Measurements from ENCODE around the gene KRTAP4-5.
"Not testable (repeated sequence)": the region's sequence is repeated elsewhere in the genome, so short reads cannot be mapped to it uniquely, and the experiment has no call there.

Gene KRTAP4-5

DNA sequence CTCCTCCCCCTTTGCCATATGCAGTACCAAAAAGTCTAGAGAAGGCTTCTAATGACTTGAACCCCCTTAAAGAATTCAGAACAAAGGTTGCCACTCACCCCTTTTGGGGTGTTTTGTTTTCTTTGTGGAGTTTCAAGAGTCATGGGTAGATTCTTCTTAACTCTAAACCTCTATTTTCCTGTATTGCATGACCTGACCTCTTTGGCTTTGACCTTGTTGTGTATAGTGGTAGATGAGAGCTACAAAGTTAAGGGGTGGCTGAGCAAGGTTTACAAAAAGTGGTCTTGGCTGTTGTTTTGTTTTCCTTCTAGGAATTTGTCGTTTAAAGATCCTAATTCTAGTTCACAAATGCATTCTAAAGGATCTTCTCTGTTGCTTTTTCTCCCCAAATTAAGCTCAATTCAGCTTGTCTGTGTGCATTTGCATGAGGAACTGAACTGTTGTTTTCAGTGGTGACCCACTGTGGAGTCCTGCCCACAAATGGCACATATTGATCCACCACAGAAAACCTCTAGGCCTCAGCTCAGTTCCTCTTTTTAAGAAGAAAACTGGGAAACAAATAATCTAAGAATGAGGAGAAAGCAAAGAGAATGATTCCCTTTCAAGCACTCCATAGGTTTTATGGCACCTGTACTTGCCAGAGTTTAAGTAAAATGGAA, 40.8 kb downstream of the KRTAP4-5 start:
- DNase-seq (ENCODE audit: low read depth in 2 of 2), result not testable (repeated sequence)

- no peak for DNase-seq (ENCODE audit: low read depth in 2 of 2)
Measured at GRCh38 chr17:41107941-41108450, 41.6 kb downstream of the KRTAP4-5 start.

DNA sequence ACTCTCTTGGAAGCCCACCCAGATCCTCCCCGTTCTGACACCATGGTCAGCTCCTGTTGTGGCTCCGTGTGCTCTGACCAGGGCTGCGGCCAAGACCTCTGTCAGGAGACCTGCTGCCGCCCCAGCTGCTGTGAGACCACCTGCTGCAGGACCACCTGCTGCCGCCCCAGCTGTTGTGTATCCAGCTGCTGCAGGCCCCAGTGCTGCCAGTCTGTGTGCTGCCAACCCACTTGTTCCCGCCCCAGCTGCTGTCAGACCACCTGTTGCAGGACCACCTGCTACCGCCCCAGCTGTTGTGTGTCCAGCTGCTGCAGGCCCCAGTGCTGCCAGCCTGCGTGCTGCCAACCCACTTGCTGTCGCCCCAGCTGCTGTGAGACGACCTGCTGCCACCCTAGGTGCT, 44.3 kb downstream of the KRTAP4-5 start, which contains the start of gene KRTAP4-9:
Gene KRTAP4-9 (plus strand): TSS at position 43 of the 400 bp plus-strand sequence. CDS start 0 bp downstream, at position 43.
- not testable (repeated sequence) for DNase-seq (ENCODE audit: low read depth in 2 of 2)

DNA sequence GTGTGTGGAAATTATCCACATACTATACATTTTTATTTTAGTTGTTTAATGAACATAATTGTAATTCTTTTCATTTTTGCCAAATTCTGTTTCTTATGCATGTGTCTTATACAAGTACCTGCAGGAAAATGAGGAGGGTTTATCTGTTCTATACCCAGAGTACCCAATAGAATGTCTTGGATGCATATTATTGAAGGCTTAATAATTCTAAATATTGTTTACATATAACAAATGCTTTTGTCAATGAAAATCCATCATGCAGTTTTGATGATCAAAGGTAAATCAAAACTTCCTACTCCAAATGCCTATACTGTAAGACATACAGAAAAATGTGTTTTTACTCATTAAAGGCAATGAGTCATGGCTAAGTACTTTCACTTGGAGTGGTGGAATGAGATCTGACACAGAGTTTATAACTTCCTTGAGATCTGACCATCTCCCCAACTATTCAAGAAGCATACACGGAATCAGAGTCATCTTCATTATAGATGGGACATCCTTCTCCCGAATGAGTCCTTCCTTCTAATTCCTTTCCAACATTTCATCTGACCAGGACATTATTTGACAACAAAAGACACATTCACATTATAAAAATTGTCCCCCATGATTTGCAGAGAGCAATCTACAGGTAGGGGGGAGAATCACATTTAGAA, 45.1 kb downstream of the KRTAP4-5 start:
- not testable (repeated sequence) for DNase-seq (ENCODE audit: low read depth in 2 of 2)

DNA sequence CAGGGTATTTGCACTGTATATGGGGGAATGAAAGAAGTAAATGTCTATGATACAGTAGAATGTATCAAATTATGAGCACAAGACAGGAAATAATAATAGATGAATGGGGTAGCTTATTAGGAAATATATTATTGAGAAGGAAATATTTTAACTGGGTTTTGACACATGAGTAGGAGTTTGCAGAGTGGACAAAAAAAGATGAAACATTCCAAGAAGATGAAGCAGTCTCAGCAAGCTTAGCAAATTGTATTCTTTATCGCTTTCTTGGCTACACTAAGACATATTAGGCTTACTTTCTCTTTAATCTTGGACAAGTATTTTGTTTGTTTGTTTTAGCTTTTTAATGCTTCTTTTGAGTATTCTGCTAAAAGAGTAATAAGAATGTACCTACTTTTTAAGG, 45.7 kb downstream of the KRTAP4-5 start:
- no peak for DNase-seq (ENCODE audit: low read depth in 2 of 2)

DNA sequence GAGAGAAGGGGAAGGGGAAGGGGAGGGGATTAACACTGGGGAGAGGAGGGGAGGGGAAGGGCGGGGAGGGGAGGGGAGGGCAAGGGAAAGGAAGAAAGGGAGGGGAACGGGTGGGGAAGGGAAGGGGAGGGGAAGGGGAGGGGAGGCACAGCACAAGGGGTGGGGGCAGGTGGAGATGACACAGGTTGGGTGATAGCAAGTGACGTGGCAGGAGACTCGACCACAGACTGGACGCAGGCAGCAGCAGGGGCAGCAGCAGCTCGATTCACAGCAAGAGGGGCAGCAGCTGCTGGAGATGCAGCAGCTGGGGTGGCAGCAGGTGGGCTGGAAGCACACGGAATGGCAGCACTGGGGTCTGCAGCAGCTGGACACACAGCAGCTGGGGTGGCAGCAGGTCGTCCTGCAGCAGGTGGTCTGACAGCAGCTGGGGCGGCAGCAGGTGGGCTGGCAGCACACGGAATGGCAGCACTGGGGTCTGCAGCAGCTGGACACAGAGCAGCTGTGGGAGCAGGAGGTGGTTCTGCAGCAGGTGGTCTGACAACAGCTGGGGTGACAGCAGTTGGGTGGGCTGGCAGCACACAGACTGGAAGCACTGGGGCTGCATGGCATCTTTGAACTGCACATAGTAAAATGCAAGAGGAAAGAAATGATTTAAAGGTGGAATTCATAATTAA, 47.9 kb downstream of the KRTAP4-5 start, which contains the start of gene KRTAP4-16:
Gene KRTAP4-16 (minus strand): TSS at position 624 of the 674 bp plus-strand sequence. CDS start 0 bp downstream, at position 624.
- no peak for DNase-seq (ENCODE audit: low read depth in 2 of 2)

DNA sequence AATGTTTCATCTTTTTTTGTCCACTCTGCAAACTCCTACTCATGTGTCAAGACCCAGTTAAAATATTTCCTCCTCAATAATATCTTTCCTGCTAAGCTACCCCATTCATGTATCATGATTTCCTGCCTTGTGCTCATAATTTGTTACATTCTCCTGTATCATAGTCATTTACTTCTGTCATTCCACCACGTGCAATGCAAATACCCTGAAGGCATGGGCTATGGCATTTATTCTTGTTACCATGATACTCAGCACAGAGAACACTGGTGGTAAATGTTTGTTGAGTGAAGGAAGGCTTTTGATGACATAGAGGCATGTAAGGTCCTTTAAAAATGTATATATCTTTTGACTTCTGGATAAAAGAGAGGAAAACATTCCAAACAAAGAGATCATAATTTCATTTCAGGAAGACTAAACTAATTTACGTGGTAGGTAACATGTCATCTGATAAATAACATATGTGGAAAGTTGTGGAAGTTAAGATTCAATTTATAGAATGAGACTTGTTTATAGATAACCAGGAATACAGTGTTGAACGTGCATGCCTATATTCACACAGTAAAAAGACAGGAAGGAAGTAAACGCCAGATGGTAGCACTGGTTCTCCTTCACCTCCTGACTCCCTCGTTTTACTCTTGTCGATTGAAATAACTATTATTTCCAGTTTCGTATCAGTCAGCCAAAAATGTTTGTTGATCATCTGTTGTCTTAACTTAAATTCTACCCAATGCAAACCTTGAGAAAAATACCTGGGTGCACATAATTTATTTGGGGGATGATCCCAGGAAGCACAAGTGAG, 49.7 kb downstream of the KRTAP4-5 start:
- not testable (repeated sequence) for DNase-seq (ENCODE audit: low read depth in 2 of 2)
